B cell (primary cell): ENCODE results near the gene NPAS3. TPM values are rescaled to one million over a fixed set of nuclear protein-coding genes. Genes with fewer than 3 reads are reported as not detected.

ENCODE experiments used
- ATAC-seq: fragments of 200-7000 bp; cut with Tn5 transposase; one replicate; pipeline ENCODE4 v1.10.0; 2021; ENCODE audit warnings: low read depth, mild to moderate bottlenecking, moderate number of reproducible peaks, moderate library complexity
- CTCF ChIA-PET: fragments of 350-600 bp; sonication (Branson Sonifier 250); formaldehyde crosslinking; loops from one replicate; lab custom pipeline; 2021; ENCODE audit warnings: antibody characterized with exemption, inconsistent platforms; lab: Charles Lee
- POLR2A ChIA-PET: fragments of 350-600 bp; sonication (Branson Sonifier 250); formaldehyde crosslinking; loops from one replicate; lab custom pipeline; 2021; ENCODE audit warnings: antibody characterized with exemption; lab: Charles Lee
- DNase-seq: peaks from one replicate; pipeline ENCODE4 v3.0.0; 2013
- H2AFZ ChIP-seq: 2 replicates; pipeline ENCODE4 v1.6.1; 2012; ENCODE audit warnings: mild to moderate bottlenecking, low read depth, low read length; ENCODE audit not compliant: insufficient read depth, poor library complexity, severe bottlenecking
- H3K27ac ChIP-seq, 2 donors: 1 replicate in 1 of 2; 2 replicates in 1 of 2; pipeline ENCODE4 v1.5.1; 2012 to 2013; ENCODE audit warnings: low read length in 2 of 2, mild to moderate bottlenecking in 2 of 2, moderate library complexity in 1 of 2
- H3K27me3 ChIP-seq, 4 experiments: fragments of 200-600 bp in 1 of 4; sonication (generic) in 1 of 4; replicated peaks in 1 of 4; 1 replicate in 2 of 4; 2 replicates in 2 of 4; pipeline versions ENCODE4 v1.6.1 to v1.7.0; 2013 to 2016; ENCODE audit warnings: low read length in 3 of 4, mild to moderate bottlenecking in 2 of 4, mixed read lengths in 1 of 4, moderate library complexity in 1 of 4; ENCODE audit not compliant: insufficient read depth in 4 of 4, control insufficient read depth in 3 of 4; ENCODE audit errors: control extremely low read depth in 1 of 4
- H3K36me3 ChIP-seq, 2 experiments: replicated peaks in 1 of 2; 1 replicate in 1 of 2; 2 replicates in 1 of 2; pipeline versions ENCODE4 v1.6.1 to v1.7.1; 2013; ENCODE audit warnings: low read length in 1 of 2; ENCODE audit not compliant: insufficient read depth in 2 of 2, control insufficient read depth in 1 of 2; ENCODE audit errors: control extremely low read depth in 1 of 2, extremely low read depth in 1 of 2
- H3K4me1 ChIP-seq, 2 donors: fragments of 200-600 bp in 1 of 2; sonication (generic) in 1 of 2; 1 replicate in 1 of 2; 2 replicates in 1 of 2; pipeline versions ENCODE4 v1.5.1 to v1.6.1; 2013 to 2017; ENCODE audit warnings: low read length in 2 of 2; ENCODE audit not compliant: control insufficient read depth in 2 of 2, insufficient read depth in 2 of 2
- H3K4me2 ChIP-seq: replicated peaks from 2 replicates; pipeline ENCODE3; 2012; ENCODE audit warnings: mild to moderate bottlenecking, low read depth, low read length; ENCODE audit not compliant: poor library complexity, severe bottlenecking
- H3K4me3 ChIP-seq, 5 experiments: fragments of 200-600 bp in 1 of 5; sonication (generic) in 1 of 5; 1 replicate in 3 of 5; 2 replicates in 2 of 5; pipeline versions ENCODE4 v1.5.1 to v1.7.0; 2011 to 2016; ENCODE audit warnings: low read length in 4 of 5, mild to moderate bottlenecking in 4 of 5, low read depth in 2 of 5, control low read depth in 1 of 5, moderate library complexity in 1 of 5; ENCODE audit not compliant: insufficient read depth in 1 of 5; ENCODE audit errors: control extremely low read depth in 1 of 5, extremely low read depth in 1 of 5
- H3K79me2 ChIP-seq: fragments of 200-600 bp; sonication (generic); one replicate; pipeline ENCODE4 v1.6.0; 2016; ENCODE audit warnings: low read length; ENCODE audit not compliant: control insufficient read depth, insufficient read depth
- H3K9ac ChIP-seq: fragments of 200-600 bp; sonication (generic); 2 replicates; pipeline ENCODE4 v1.6.1; 2017; ENCODE audit warnings: mild to moderate bottlenecking, low read length, moderate library complexity
- H3K9me3 ChIP-seq, 3 donors: one replicate each; pipeline versions ENCODE4 v1.6.1 to v1.7.1; 2013; ENCODE audit warnings: low read length in 2 of 3; ENCODE audit not compliant: control insufficient read depth in 2 of 3, insufficient read depth in 1 of 3; ENCODE audit errors: control extremely low read depth in 1 of 3
- H4K20me1 ChIP-seq: 2 replicates; pipeline ENCODE4 v1.6.0; 2012; ENCODE audit warnings: mild to moderate bottlenecking, low read length; ENCODE audit not compliant: insufficient read depth, control insufficient read depth, poor library complexity, severe bottlenecking
- H3K27ac Mint-ChIP-seq: one replicate; pipeline ENCODE4 v1.8.0; 2021; ENCODE audit warnings: mixed read lengths
- H3K27me3 Mint-ChIP-seq: one replicate; pipeline ENCODE4 v1.8.0; 2021; ENCODE audit warnings: mixed read lengths
- H3K4me1 Mint-ChIP-seq: one replicate; pipeline ENCODE4 v1.8.0; 2021; ENCODE audit warnings: mixed read lengths
- H3K4me3 Mint-ChIP-seq: one replicate; pipeline ENCODE4 v1.8.0; 2021; ENCODE audit warnings: mixed read lengths
- H3K9me3 Mint-ChIP-seq: one replicate; pipeline ENCODE4 v1.8.0; 2022; ENCODE audit warnings: mixed read lengths; ENCODE audit not compliant: insufficient read depth
- CTCF ChIP-seq: fragments of 200-600 bp; IDR thresholded peaks from one replicate; pipeline ENCODE4 v1.8.0; 2022; ENCODE audit warnings: antibody characterized with exemption, mild to moderate bottlenecking
- EZH2 ChIP-seq: IDR thresholded peaks from 2 replicates; pipeline ENCODE4 v1.6.1; 2012; ENCODE audit warnings: borderline replicate concordance, low read depth, mild to moderate bottlenecking, moderate library complexity, low read length; ENCODE audit not compliant: insufficient read depth, poor library complexity, severe bottlenecking
- WGBS: methylation state at CpG from one replicate; pipeline ENCODE4 v1.1.5; 2013; ENCODE audit warnings: missing lambda C conversion rate; ENCODE audit not compliant: insufficient coverage; 5-methylcytosine and 5-hydroxymethylcytosine counted together
- intact Hi-C: fragments of 100-400 bp; cut with micrococcal nuclease; formaldehyde crosslinking; loops from one replicate; pipeline ENCODE4 v1.10.0; 2022
- polyA plus RNA-seq: library from polyadenylated mRNA; depleted of rRNA; stranded (reverse); fragments of >200 nt; gene quantifications from 2 replicates; pipeline ENCODE4 v1.2.3, GENCODE V29; 2012
- total RNA-seq, 2 donors: library from RNA; stranded (reverse); fragments of 120-200 nt in 1 of 2; gene quantifications; 1 replicate in 1 of 2; 2 replicates in 1 of 2; pipeline versions ENCODE4 v1.2.3 to v1.2.4, GENCODE V29; 2013 to 2022

Gene NPAS3
- total and polyA plus RNA-seq, 2 donors (not counting 1 experiment from before 2014, with no cell fraction given), result not detected

- H3K4me1 Mint-ChIP-seq, result no peaks in the 10 kb centered on the region
- intact Hi-C loops, result no loop called here
- Histone ChIP-seq H3K9me3 (no peaks in the 10 kb centered on the region), H3K4me3 (no peak overlapping the region), H3K27ac (no peak overlapping the region), H3K9ac (no peak overlapping the region), H3K27me3 (no peaks in the 10 kb centered on the region), H3K79me2 (no peaks in the 10 kb centered on the region), H3K4me1 (no peaks in the 10 kb centered on the region), H4K20me1 (no peaks in the 10 kb centered on the region), H3K4me2 (no peak overlapping the region), H3K36me3 (no peaks in the 10 kb centered on the region), H2AFZ (no peak overlapping the region)
- H3K27ac Mint-ChIP-seq, result no peak overlapping the region
- no peaks in the 10 kb centered on the region for H3K27me3 Mint-ChIP-seq
- 100% methylated on average over 1 of the region's 5 CpGs for WGBS
- H3K9me3 Mint-ChIP-seq, result no peaks in the 10 kb centered on the region
- TF ChIP-seq CTCF (no peak), EZH2 (no peak)
- POLR2A ChIA-PET, result no interaction called here
- H3K4me3 Mint-ChIP-seq, result no peak overlapping the region
- no peak for DNase-seq
- CTCF ChIA-PET, result no interaction called here
- no peak for ATAC-seq
Measured at GRCh38 chr14:33611405-33612196, 672.9 kb downstream of the NPAS3 start.

- POLR2A ChIA-PET, result no interaction called here
- no peak overlapping the region for H2AFZ ChIP-seq
- CTCF ChIA-PET, result no interaction called here
- H3K4me1 ChIP-seq, result no peaks in the 10 kb centered on the region
- H3K9ac ChIP-seq, result no peak overlapping the region
- Mint-ChIP-seq H3K27me3 (no peaks in the 10 kb centered on the region), H3K4me1 (no peaks in the 10 kb centered on the region), H3K4me3 (no peak overlapping the region), H3K27ac (no peak overlapping the region), H3K9me3 (no peaks in the 10 kb centered on the region)
- DNase-seq (no peak), ATAC-seq (no peak)
- WGBS, result 63% methylated on average over 3 of the region's 6 CpGs
- H3K79me2 ChIP-seq, result no peaks in the 10 kb centered on the region
- no peaks in the 10 kb centered on the region for H3K9me3 ChIP-seq
- H3K36me3 ChIP-seq, result no peaks in the 10 kb centered on the region
- no peaks in the 10 kb centered on the region for H3K27me3 ChIP-seq
- H3K27ac ChIP-seq, result no peak overlapping the region
- intact Hi-C loops, result no loop called here
- TF ChIP-seq CTCF, result no peak
- TF ChIP-seq EZH2, result no peak
- no peak overlapping the region for H3K4me2 ChIP-seq
- H4K20me1 ChIP-seq, result no peaks in the 10 kb centered on the region
- H3K4me3 ChIP-seq, result no peak overlapping the region
Measured at GRCh38 chr14:33612197-33612505, 673.5 kb downstream of the NPAS3 start.
